ENCODE measurements around the gene EGFL7. TPM values are rescaled to one million over a fixed set of nuclear protein-coding genes. Genes with fewer than 3 reads are reported as not detected.

Gene EGFL7
- polyA plus RNA-seq, 6 donors from 2014 or later: 0.33 TPM; not detected in 4

DNA sequence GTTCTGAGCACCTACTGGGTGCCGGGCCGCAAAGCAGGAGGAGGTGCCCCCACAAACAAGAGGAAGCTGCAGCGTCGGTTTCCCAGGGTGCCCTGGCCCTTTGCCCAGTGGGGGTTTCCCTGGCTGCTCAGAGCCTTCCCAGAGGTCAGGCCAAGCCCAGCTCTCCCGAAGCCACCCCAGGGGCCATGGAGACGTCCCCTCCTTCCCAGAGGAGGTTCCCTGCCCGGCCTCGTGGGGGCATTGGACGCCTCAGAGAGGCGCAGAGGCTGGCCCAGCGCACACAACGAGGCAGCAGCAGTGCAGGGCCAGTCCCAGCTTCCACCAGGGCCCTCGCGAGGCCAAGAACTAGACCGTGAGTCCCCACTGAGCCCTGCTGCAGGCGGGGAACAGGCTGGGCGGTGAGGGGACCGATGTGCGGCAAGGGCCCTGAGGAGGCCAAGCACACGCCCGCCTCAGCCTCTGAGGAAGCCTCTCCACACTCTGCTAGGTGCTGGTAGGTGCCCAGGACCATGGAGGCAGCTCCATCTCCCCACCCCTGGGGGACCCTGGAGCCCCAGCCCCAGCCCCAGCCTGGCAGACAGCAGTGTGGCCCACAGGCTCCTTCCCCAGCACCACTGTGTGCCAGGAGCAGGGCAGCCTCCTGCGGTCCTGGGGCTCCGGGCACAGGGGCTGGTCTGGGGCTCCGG lies 56.6 kb downstream of the EGFL7 start:
- H3K4me3 Mint-ChIP-seq: peak overlapping the region in 5 of 8 donors; percentile 55 to 70 (median 61)
- ATAC-seq (ENCODE audit: low read depth in 2 of 2) (peak; percentile 59 to 67), DNase-seq (peak; percentile 44)
- peaks cover 23 to 61% (median 33%) of the 10 kb centered on the region in 3 donors for H3K4me1 Mint-ChIP-seq
- no peaks in the 10 kb centered on the region for H3K27me3 Mint-ChIP-seq
- H3K36me3 Mint-ChIP-seq: peaks cover 0 to 10% of the 10 kb centered on the region in 2 donors
- no peaks in the 10 kb centered on the region for H3K9me3 Mint-ChIP-seq
- H3K27ac Mint-ChIP-seq: peak overlapping the region in 4 of 6 donors; percentile 41 to 77 (median 69)

- peak overlapping the region in 2 of 8 donors; percentile 36 to 37 for H3K4me3 Mint-ChIP-seq
- H3K36me3 Mint-ChIP-seq: peaks cover 0 to 13% of the 10 kb centered on the region in 2 donors
- DNase-seq (no peak), ATAC-seq (ENCODE audit: low read depth in 2 of 2) (no peak)
- no peaks in the 10 kb centered on the region for H3K27me3 Mint-ChIP-seq
- peaks cover 21 to 57% (median 39%) of the 10 kb centered on the region in 3 donors for H3K4me1 Mint-ChIP-seq
- H3K9me3 Mint-ChIP-seq: no peaks in the 10 kb centered on the region
- H3K27ac Mint-ChIP-seq: peak overlapping the region in 3 of 6 donors; percentile 47 to 82 (median 56)
Measured at GRCh38 chr9:136720251-136720897, 57.7 kb downstream of the EGFL7 start.

- Mint-ChIP-seq H3K4me3 (peak overlapping the region in 4 of 8 donors; percentile 9 to 80 (median 40)), H3K36me3 (peaks cover 0 to 13% of the 10 kb centered on the region in 2 donors), H3K27me3 (no peaks in the 10 kb centered on the region), H3K9me3 (no peaks in the 10 kb centered on the region), H3K27ac (peak overlapping the region in 2 of 6 donors; percentile 25 to 56), H3K4me1 (peaks cover 18 to 52% (median 40%) of the 10 kb centered on the region in 3 donors)
- DNase-seq: no peak
- no peak for ATAC-seq (ENCODE audit: low read depth in 2 of 2)
Measured at GRCh38 chr9:136720898-136721338, 58.2 kb downstream of the EGFL7 start.

GRCh38 chr9:136721339-136722092 lies 58.8 kb downstream of the EGFL7 start:
- Mint-ChIP-seq H3K27ac (peak overlapping the region in 3 of 6 donors; percentile 25 to 60 (median 56)), H3K27me3 (no peaks in the 10 kb centered on the region), H3K36me3 (peaks cover 2 to 17% of the 10 kb centered on the region in 2 donors), H3K4me1 (peaks cover 19 to 54% (median 44%) of the 10 kb centered on the region in 3 donors), H3K4me3 (peak overlapping the region in 5 of 8 donors; percentile 9 to 80 (median 42)), H3K9me3 (no peaks in the 10 kb centered on the region)
- DNase-seq (no peak), ATAC-seq (ENCODE audit: low read depth in 2 of 2) (no peak)

Other genes with a start within 250 kb of the EGFL7 start
- gene INPP5E, start 223.1 kb upstream of the EGFL7 start, polyA plus RNA-seq (ENCODE audit: low read depth in 6 of 6): 1 to 10 TPM in 5 of 6 donors, under 1 TPM in 1; 0.61 to 6.8 (median 3.2) TPM
- 10 to 100 TPM; 10.3 to 35.2 (median 20.0) TPM for gene SEC16A, start 179.9 kb upstream of the EGFL7 start, polyA plus RNA-seq (ENCODE audit: low read depth in 6 of 6)
- gene NOTCH1, start 116.9 kb upstream of the EGFL7 start, polyA plus RNA-seq (ENCODE audit: low read depth in 6 of 6): 1 to 10 TPM in 5 of 6 donors, under 1 TPM in 1; 0.05 to 8.0 (median 2.4) TPM
- 10 to 100 TPM; 36.1 to 59.9 (median 48.0) TPM for gene AGPAT2, start 24.5 kb downstream of the EGFL7 start, polyA plus RNA-seq (ENCODE audit: low read depth in 6 of 6)
- 10 to 100 TPM in 4 of 6 donors, 1 to 10 TPM in 1, under 1 TPM in 1; 0.91 to 71.6 (median 15.1) TPM for gene DIPK1B, start 49.7 kb downstream of the EGFL7 start, polyA plus RNA-seq (ENCODE audit: low read depth in 6 of 6)
- gene LCN10, start 80.0 kb downstream of the EGFL7 start, polyA plus RNA-seq (ENCODE audit: low read depth in 6 of 6): 10 to 100 TPM; 46.1 to 86.0 (median 65.3) TPM
- gene LCN6, start 85.6 kb downstream of the EGFL7 start, polyA plus RNA-seq (ENCODE audit: low read depth in 6 of 6): not detected
- gene LCN8, start 95.3 kb downstream of the EGFL7 start, polyA plus RNA-seq (ENCODE audit: low read depth in 6 of 6): 10 to 100 TPM in 2 of 6 donors, under 1 TPM in 3, not detected in 1; 0.39 to 69.1 (median 0.73) TPM
- under 1 TPM in 1 of 6 donors, not detected in 5; 0.09 TPM for gene LCN15, start 101.6 kb downstream of the EGFL7 start, polyA plus RNA-seq (ENCODE audit: low read depth in 6 of 6)
- 10 to 100 TPM; 29.3 to 47.7 (median 35.7) TPM for gene TMEM141, start 128.4 kb downstream of the EGFL7 start, polyA plus RNA-seq (ENCODE audit: low read depth in 6 of 6)
- gene CCDC183, start 133.4 kb downstream of the EGFL7 start, polyA plus RNA-seq (ENCODE audit: low read depth in 6 of 6): 1 to 10 TPM in 1 of 6 donors, under 1 TPM in 1, not detected in 4; 0.24 to 1.7 TPM
- 10 to 100 TPM in 3 of 6 donors, 1 to 10 TPM in 3; 3.8 to 16.8 (median 9.7) TPM for gene RABL6, start 145.0 kb downstream of the EGFL7 start, polyA plus RNA-seq (ENCODE audit: low read depth in 6 of 6)
- gene AJM1, start 179.6 kb downstream of the EGFL7 start, polyA plus RNA-seq (ENCODE audit: low read depth in 6 of 6): under 1 TPM in 1 of 6 donors, not detected in 5; 0.08 TPM
- gene PHPT1, start 186.5 kb downstream of the EGFL7 start, polyA plus RNA-seq (ENCODE audit: low read depth in 6 of 6): 10 to 100 TPM; 48.0 to 67.7 (median 49.6) TPM
- not detected for gene MAMDC4, start 189.4 kb downstream of the EGFL7 start, polyA plus RNA-seq (ENCODE audit: low read depth in 6 of 6)
- gene EDF1, start 203.4 kb downstream of the EGFL7 start, polyA plus RNA-seq (ENCODE audit: low read depth in 6 of 6): 100 to 1,000 TPM; 267 to 324 (median 299) TPM
- 10 to 100 TPM; 13.2 to 29.9 (median 18.4) TPM for gene TRAF2, start 223.6 kb downstream of the EGFL7 start, polyA plus RNA-seq (ENCODE audit: low read depth in 6 of 6)

Data from naive B cell (primary cell).